GM08714 (cell line): Measurements from ENCODE around the gene PRRX2.
"Not testable (repeated sequence)": the region's sequence is repeated elsewhere in the genome, so short reads cannot be mapped to it uniquely, and the experiment has no call there.

ENCODE experiments used
- H3K4me3 ChIP-seq: fragments of 200-500 bp; sonication (Bioruptor generic); 2 replicates; pipeline ENCODE4 v1.5.1; 2014; ENCODE audit warnings: mild to moderate bottlenecking, low read length, inconsistent platforms
- ZNF274 ChIP-seq: IDR thresholded peaks from 2 replicates; pipeline ENCODE4 v1.6.1; 2012; ENCODE audit warnings: mild to moderate bottlenecking, low read depth, low read length

PRRX2 gene

DNA sequence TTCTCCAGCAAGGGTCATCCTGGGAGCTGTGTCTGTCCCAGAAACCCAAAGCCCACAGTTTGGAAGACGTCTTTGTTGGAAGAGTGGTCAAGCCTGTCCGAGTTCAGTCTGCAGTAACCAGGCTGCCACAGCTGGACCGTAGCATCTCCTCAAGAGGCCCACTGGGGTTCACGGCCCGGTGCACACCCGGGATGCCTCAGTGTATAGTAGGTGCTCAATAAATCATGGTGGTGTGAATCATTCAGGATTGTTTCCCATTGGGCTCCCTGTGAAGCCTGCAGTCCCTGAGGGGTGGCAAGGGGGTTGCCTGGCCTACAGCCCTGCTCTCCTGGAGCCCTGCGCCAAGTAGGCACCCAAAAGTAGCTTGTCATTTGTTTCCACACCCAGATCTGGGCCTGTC lies 10.3 kb upstream of the PRRX2 start:
- no peak for TF ChIP-seq ZNF274
- H3K4me3 ChIP-seq, result no peak overlapping the region

DNA sequence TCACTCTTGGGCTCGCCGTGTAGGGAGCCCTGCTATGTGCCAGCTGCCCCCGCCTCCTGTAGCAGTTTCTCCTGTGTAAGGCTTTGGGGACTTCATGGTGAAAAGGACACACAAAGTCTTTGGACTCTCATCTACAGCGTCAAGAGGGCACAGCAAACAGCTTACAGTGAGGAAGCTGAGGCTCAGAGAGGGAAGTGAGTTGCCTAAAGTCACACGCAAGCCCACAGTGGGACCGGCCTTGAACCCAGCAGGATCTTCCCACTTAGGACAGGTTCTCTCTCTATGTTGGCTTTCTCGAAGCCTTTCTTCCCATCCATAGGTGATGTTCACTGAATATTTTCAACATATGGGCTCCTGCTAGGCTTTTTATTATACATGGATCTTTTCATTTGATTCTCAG lies 9.8 kb upstream of the PRRX2 start:
- TF ChIP-seq ZNF274, result no peak
- H3K4me3 ChIP-seq, result no peak overlapping the region

DNA sequence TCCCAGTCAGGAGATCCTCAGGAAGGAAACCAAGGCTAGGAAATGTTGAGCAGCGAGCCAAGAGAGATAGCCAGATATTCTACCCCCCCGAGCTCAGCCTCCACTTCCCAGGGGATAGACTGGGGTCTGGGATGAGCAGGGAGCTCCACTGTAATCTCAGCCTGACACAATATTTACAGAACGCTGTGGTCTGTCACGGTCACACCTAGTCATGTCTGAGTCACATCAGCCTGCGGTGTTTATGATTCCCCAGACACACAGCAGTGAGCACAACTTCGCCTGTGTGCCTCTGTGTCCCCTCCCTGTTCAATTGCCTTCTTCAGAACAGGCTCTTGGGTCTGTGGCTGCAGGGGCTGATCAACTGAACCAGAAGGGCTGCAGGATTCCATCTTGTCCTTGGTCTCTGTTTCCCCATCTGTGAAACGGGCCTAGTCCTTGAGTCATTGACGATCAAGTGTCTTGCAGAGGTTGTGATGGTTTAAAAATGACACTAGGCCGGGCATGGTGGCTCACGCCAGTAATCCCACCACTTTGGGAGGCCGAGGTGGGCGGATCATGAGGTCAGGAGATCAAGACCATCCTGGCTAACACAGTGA lies 8.6 kb upstream of the PRRX2 start:
- no peak for TF ChIP-seq ZNF274
- H3K4me3 ChIP-seq, result no peak overlapping the region

DNA sequence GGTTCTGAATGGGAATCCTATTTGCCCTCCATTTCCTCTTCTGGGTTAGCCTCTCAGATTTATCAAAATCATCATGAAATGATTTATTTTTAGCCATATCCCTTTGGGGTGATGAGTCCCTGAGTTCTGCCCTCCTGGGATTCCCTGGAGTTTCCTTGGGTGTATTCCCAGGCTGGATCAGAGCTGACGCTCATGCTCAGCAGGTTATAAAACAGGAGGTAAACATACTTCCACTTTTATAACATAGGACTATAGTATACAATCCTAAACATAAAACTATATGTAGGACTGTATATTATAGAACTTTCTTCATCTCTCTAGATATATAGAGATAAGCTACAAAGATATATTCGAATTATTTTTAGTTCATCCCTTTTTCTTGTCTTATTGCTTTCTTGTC lies 4.4 kb upstream of the PRRX2 start:
- no peak overlapping the region for H3K4me3 ChIP-seq
- TF ChIP-seq ZNF274, result no peak

DNA sequence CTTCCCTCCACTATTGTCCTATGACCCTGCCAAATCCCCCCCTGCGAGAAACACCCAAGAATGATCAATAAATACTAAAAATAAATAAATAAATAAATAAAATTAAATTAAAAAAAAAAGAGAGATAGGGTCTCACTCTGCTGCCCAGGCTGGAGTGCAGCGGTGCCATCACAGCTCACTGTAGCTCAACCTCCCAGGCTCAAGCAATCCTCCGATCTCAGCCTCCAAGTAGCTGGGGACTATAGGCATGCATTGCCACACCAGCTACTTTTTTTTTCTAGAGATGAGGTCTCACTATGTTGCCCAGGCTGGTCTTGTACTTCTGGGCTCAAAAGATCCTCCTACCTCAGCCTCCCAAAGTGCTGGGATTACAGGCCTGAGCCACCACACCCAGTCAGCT lies 3.2 kb upstream of the PRRX2 start:
- H3K4me3 ChIP-seq, result not testable (repeated sequence)

DNA sequence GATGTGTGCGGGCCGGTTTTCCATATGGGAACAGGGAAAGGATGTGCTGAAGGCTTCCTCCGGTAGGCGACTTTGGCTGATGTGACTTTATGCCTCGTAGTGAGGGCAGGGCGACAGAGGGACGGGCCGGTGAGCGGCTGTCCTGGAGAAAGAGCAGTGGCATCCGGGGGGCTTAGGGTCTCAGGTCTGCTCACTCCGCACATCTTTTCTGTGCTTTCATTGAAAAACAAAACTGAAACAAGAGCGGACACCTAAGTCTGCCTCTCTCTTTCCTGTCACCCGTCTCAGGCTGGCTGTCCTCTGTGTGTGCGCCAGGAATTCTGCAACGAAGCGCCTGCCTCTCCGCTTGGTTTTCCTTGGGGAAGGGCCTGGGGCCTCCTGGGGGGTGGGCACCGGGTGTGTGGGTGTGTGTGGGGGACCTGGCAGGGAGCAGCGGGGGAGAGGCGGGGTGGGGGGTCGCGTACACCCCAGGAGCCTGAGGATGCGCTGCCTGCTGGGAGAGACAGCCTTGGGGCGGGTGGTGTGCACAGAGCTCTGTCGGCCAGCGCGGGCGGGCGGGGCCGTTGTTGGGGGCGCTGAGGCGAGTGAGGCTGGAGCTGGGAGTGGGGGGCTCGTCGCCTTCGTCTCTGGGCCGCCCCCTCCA lies 580 bp upstream of the PRRX2 start:
- TF ChIP-seq ZNF274, result no peak
- H3K4me3 ChIP-seq, result no peak overlapping the region

DNA sequence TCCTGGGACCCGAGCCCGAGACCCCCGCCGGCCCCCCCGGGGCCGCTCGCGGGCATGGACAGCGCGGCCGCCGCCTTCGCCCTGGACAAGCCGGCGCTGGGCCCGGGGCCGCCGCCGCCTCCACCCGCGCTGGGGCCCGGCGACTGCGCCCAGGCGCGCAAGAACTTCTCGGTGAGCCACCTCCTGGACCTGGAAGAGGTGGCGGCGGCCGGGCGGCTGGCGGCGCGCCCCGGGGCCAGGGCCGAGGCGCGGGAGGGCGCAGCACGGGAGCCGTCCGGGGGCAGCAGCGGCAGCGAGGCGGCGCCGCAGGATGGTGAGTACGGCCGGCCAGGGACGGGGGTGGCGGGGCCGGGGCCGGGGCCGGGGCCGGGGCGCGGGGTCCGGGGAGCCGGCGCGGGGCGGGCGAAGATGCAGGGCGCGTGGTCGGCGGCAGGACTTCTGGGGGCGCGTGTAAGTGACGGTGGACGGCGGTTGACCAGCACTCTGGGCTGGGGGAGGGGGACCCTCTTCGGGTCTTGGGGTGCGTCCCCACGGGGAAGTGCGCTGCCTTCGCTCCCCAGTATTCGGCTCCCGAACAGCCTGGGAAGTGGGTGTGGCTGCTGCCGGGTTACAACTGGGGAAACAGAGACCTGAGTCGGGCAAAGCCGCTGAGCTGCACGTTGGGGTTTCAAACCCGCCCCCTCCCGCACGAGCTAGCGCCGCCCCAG lies 520 bp downstream of the PRRX2 start:
- no peak overlapping the region for H3K4me3 ChIP-seq
- TF ChIP-seq ZNF274, result no peak

DNA sequence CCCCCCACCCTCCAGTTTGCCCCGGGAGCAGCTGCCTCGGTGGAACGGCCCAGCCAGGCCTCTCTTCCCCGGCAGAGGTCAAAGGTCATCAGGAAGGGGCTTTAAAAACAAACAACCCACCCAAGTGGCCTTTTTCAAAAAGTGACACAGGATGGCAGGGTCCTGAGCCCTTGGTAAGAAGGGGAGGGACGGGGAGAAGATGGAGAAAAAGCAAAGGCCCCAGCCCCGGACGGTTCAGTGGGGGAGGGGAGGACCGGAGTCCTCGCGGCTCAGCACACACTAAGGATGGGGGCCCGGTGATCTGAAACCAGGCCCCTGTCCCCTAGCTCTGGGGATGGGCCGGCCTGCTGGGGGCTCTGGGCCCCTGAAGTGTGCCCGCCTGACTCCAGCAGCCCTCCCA lies 1.1 kb downstream of the PRRX2 start:
- no peak overlapping the region for H3K4me3 ChIP-seq
- no peak for TF ChIP-seq ZNF274

DNA sequence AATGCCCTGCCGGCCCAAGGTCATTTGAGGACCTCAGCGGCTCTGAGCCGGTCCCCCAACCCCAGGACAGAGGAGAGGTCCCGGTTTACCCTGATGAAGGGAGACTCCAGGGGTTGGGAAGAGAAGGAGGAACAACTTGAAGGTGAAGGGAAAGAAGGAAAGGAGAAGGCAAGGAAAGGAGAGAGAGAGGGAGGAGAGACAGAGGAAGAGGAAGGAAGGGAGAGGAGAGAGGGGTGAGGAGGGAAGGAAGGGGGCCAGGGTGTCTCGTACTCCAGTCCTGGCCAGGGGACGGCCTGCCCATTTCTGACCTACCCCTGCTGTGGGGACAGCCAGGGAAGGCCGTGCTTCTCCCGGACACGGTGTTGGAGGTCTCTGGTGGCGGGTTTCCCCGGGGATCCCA lies 1.9 kb downstream of the PRRX2 start:
- H3K4me3 ChIP-seq, result no peak overlapping the region
- no peak for TF ChIP-seq ZNF274

DNA sequence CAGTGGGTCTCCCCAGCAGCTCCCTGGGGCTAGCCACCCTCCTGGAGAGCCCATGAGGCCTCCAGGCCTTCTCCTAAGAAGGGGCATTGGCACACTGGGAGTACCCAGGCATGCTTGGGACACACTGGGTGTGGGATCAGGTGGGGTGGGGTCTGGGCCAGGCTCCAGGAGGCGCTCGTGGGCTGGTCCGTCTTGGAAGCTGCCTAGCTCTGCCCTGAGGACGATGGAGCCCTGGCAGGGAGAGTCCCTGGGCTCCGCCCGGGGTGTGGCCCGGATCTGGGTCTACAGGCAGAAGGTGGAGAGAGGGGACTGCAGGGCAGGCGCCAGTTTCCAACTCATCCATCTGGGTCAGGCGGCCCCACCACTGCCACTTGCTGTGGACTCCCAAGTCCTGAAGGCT lies 2.4 kb downstream of the PRRX2 start:
- no peak overlapping the region for H3K4me3 ChIP-seq
- no peak for TF ChIP-seq ZNF274

DNA sequence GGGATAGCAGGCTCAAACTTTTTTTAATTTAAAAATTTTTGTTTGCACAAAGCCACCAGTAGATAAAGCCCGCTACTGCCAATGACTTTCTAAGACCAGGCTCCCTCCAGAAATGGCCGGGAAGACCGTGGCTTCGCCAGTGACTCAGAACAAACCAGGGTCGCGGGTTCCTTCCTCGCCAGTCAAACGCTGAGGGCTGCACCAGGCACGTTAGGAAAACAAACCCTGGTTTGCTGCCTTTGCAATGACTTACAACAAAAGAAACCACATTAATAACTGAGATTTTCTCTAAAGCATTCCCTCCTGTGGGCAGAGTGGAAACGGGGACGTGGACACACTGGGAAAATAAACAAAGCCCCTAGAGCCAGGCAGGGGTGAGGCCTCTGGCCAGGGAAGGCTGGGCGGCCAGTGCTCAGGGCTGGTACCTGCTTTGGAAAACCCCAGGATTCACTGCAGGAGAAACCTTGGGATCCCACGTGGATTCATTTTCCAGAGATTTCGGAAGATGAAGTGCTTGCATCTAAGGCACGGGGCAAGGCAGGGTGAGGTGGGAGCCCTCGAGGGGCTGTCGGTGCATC lies 3.8 kb downstream of the PRRX2 start:
- no peak for TF ChIP-seq ZNF274

DNA sequence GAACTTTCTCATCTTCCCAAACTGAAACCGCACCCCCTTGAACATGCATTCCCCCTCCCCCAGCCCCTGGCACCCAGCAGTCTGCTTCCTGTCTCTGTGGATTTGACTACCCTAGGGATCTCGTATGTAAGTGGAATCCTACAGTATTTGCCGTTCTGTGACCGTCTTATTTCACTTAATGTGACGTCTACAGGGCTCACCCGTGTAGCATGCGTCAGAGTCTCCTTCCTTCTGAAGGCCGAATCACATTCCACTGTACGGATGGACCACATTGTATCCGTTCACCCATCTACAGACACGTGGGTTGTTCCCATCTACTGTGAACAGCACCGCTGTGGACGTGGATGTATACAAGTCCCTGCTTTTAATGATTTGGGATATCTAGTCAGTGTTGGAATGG lies 4.5 kb downstream of the PRRX2 start:
- TF ChIP-seq ZNF274, result no peak
- H3K4me3 ChIP-seq, result no peak overlapping the region

More for the DNA sequence above, 3.8 kb downstream of the PRRX2 start:
- no peak overlapping the region for H3K4me3 ChIP-seq

DNA sequence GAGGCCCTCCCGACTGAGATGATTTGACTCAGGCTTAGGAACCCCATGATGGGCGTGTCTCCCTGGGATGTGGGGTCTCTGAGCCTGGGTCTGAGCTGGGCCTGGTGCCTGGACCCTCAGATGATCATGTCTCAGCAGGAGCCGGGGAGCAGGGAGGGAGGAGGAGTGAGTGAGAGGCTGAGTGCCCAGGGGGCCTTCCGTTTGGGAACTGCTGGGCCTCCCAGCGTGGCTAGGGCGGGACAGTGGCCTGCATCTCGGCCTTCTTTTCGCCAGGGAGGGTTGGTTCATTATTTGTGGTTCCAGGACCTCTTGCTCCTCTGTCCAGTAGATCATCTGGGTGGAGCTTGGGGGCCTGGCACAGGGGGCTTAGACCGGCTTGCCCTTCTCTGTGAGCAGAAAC lies 5.6 kb downstream of the PRRX2 start:
- no peak overlapping the region for H3K4me3 ChIP-seq
- no peak for TF ChIP-seq ZNF274

DNA sequence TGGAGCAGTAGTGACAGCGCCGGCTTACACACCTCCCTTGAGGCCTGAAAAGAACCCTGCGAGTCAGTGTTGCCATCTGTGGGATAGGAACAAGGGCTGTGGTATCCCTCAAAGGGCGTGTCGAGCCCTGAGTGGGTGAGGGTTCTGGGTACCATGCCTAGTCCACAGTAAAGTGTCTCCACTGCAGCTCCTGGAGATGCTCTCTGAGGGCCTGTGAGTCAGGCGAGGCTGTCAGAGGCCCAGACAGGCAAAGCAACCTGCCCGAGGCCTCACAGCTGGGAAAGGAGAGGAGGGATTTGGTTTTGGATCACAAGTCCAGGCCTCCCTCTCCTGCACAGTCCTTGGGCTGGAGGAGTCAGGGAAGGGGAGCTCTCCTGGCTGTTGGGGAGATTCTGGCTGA lies 6.1 kb downstream of the PRRX2 start:
- TF ChIP-seq ZNF274, result no peak
- no peak overlapping the region for H3K4me3 ChIP-seq

DNA sequence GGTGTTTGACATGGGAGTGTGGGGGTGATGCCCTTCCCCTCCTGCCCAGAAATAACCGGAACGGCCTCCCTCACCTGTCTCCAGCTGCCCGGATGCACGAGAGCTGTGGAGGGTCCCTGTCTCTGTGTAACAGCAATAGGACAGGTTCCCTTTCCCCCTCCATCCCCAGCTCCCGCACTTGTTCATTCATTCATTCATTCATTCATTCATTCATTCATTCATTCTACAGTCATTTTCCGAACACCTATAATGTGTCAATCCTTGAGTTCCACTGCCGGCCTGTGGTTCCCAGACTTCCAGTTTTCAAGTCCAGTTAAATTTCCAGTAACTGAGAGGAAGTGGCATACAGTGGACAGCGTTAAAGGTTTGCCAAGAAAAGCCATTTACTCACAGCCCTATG lies 7.3 kb downstream of the PRRX2 start:
- H3K4me3 ChIP-seq, result no peak overlapping the region
- no peak for TF ChIP-seq ZNF274
